ENCODE data around the gene CPLANE2. TPM values are rescaled to one million over a fixed set of nuclear protein-coding genes. Genes with fewer than 3 reads are reported as not detected.
"Not testable (repeated sequence)": the region's sequence is repeated elsewhere in the genome, so short reads cannot be mapped to it uniquely, and the experiment has no call there.

CPLANE2 gene
- total and polyA plus RNA-seq, 3 experiments from 2014 or later = 2.6 to 5.6 (median 5.2) TPM

- H3K27ac Mint-ChIP-seq; H3K36me3 ChIP-seq (ENCODE audit: insufficient read depth, low read length); H3K36me3 Mint-ChIP-seq; H3K9me3 Mint-ChIP-seq; H3K4me3 ChIP-seq (ENCODE audit: low read length); H3K4me3 Mint-ChIP-seq; H3K9me3 ChIP-seq (ENCODE audit: low read length); H3K27me3 ChIP-seq (ENCODE audit: insufficient read depth, low read length, poor library complexity, severe bottlenecking); H3K27ac ChIP-seq (ENCODE audit: low read depth, low read length); H3K4me1 ChIP-seq (ENCODE audit: insufficient read depth, low read length); DNase-seq; POLR2A ChIA-PET: not testable (repeated sequence)
- Mint-ChIP-seq H3K4me1 (peaks cover 4 to 11% (median 6%) of the 10 kb centered on the region in 3 donors), H3K27me3 (peaks cover 21 to 30% of the 10 kb centered on the region in 2 donors)
- CTCF ChIA-PET = interaction anchor here (1.1 kb wide), 1 partner anchor 22 kb away, joined by 3 read pairs; no protein-coding TSS in a partner anchor
Measured at GRCh38 chr1:16222716-16223115, 14.3 kb downstream of the CPLANE2 start.

- Mint-ChIP-seq H3K4me1 (peaks cover 11 to 23% (median 13%) of the 10 kb centered on the region in 3 donors), H3K4me3 (no peak overlapping the region), H3K36me3 (peaks cover 0 to 5% (median 0%) of the 10 kb centered on the region in 3 donors), H3K27ac (peak overlapping the region in 2 of 8 donors; percentile 19 to 54), H3K9me3 (peaks cover 0 to 8% (median 3%) of the 10 kb centered on the region in 5 donors), H3K27me3 (peaks cover 20 to 21% of the 10 kb centered on the region in 2 donors)
- no peak overlapping the region for H3K27ac ChIP-seq (ENCODE audit: low read depth, low read length)
- no peak for DNase-seq
- no peaks in the 10 kb centered on the region for H3K9me3 ChIP-seq (ENCODE audit: low read length)
- ChIA-PET CTCF (interaction anchor here (1.1 kb wide), 1 partner anchor 23 kb away, joined by 3 read pairs; no protein-coding TSS in a partner anchor), POLR2A (no interaction called here)
- H3K4me1 ChIP-seq (ENCODE audit: insufficient read depth, low read length) = peaks cover 7% of the 10 kb centered on the region
- no peak overlapping the region for H3K4me3 ChIP-seq (ENCODE audit: low read length)
- H3K36me3 ChIP-seq (ENCODE audit: insufficient read depth, low read length) = no peaks in the 10 kb centered on the region
- H3K27me3 ChIP-seq (ENCODE audit: insufficient read depth, low read length, poor library complexity, severe bottlenecking) = no peaks in the 10 kb centered on the region
Measured at GRCh38 chr1:16221499-16221898, 15.5 kb downstream of the CPLANE2 start.

GRCh38 chr1:16219968-16220500 lies 16.9 kb downstream of the CPLANE2 start:
- H3K27me3 ChIP-seq (ENCODE audit: insufficient read depth, low read length, poor library complexity, severe bottlenecking) = no peaks in the 10 kb centered on the region
- peaks cover 0 to 5% (median 0%) of the 10 kb centered on the region in 3 donors for H3K36me3 Mint-ChIP-seq
- POLR2A ChIA-PET = no interaction called here
- H3K9me3 ChIP-seq (ENCODE audit: low read length) = no peaks in the 10 kb centered on the region
- H3K4me1 Mint-ChIP-seq = peaks cover 21 to 33% (median 21%) of the 10 kb centered on the region in 3 donors
- DNase-seq = no peak
- no peak overlapping the region for H3K4me3 Mint-ChIP-seq
- no peaks in the 10 kb centered on the region for H3K36me3 ChIP-seq (ENCODE audit: insufficient read depth, low read length)
- H3K4me3 ChIP-seq (ENCODE audit: low read length) = no peak overlapping the region
- peaks cover 15% of the 10 kb centered on the region for H3K4me1 ChIP-seq (ENCODE audit: insufficient read depth, low read length)
- H3K9me3 Mint-ChIP-seq = peaks cover 0 to 2% (median 0%) of the 10 kb centered on the region in 5 donors
- CTCF ChIA-PET = no interaction called here
- peaks cover 9 to 13% of the 10 kb centered on the region in 2 donors for H3K27me3 Mint-ChIP-seq
- H3K27ac ChIP-seq (ENCODE audit: low read depth, low read length) = no peak overlapping the region
- H3K27ac Mint-ChIP-seq = peak overlapping the region in 4 of 8 donors; percentile 15 to 66 (median 40)

DNA sequence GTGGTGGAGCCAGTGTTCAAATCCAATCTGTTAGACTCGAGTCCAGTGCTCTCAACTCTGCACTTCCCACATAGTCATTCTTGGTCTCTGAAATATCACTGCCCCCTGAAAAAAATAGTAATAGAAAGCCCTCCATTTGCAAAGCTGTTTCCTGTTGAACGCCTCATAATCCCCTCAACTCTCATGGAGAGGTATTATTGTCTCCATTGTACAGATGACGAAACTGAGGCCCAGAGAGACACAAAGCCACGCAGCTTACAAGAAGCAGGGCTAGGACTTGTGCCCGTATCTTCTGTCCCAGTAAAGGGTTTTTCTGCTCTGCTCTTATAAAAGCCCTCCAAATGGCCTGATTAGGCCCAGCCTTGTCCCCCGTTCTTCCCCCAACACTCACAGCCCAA lies 18.3 kb downstream of the CPLANE2 start:
- Mint-ChIP-seq H3K4me1 (peaks cover 21 to 33% (median 21%) of the 10 kb centered on the region in 3 donors), H3K27me3 (peaks cover 1 to 3% of the 10 kb centered on the region in 2 donors), H3K27ac (peak overlapping the region in 5 of 8 donors; percentile 5 to 90 (median 56)), H3K36me3 (no peaks in the 10 kb centered on the region), H3K4me3 (peak overlapping the region in 1 of 7 donors; percentile 54), H3K9me3 (no peaks in the 10 kb centered on the region)
- ChIA-PET POLR2A (no interaction called here), CTCF (interaction anchor here (1.1 kb wide), 1 partner anchor 14 kb away, joined by 3 read pairs; no protein-coding TSS in a partner anchor)
- Histone ChIP-seq H3K36me3 (ENCODE audit: insufficient read depth, low read length) (no peaks in the 10 kb centered on the region), H3K27me3 (ENCODE audit: insufficient read depth, low read length, poor library complexity, severe bottlenecking) (no peaks in the 10 kb centered on the region), H3K4me1 (ENCODE audit: insufficient read depth, low read length) (peaks cover 15% of the 10 kb centered on the region), H3K9me3 (ENCODE audit: low read length) (no peaks in the 10 kb centered on the region), H3K27ac (ENCODE audit: low read depth, low read length) (no peak overlapping the region), H3K4me3 (ENCODE audit: low read length) (no peak overlapping the region)
- DNase-seq = no peak

DNA sequence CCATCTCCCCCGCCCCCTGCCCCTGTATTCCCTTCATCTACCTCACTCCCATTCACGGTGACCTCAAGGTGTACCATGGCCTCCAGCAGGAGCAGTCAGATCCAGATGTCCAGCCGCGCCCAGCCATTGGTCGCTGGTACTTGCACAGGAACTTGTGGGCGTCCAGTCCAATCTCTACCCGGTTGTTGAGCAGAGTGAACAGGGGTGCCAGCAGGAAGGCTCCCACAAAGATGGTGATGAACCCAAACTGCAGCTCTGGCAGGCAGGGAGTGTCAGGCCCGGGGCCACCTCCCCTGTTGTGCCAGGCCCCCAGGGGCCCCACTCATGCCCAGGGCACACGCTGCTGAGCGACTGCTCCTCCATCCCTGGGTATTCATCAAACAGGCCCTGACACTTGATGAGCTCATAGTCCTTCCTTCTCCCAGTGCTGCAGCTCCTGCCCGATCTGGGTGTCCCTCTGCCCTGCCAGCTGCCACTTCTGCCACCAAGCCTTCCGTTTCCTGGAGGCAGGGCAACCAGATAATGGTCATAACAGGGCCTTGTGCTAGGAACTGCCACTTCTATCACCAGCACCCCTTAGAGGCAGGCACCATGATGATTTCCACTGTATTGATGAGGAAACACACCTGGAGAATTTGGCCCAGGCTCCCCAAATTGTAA lies 18.8 kb downstream of the CPLANE2 start:
- peak overlapping the region; percentile 59 for H3K27ac ChIP-seq (ENCODE audit: low read depth, low read length)
- H3K36me3 ChIP-seq (ENCODE audit: insufficient read depth, low read length) = no peaks in the 10 kb centered on the region
- DNase-seq = no peak
- H3K4me3 ChIP-seq (ENCODE audit: low read length) = no peak overlapping the region
- no peaks in the 10 kb centered on the region for H3K9me3 Mint-ChIP-seq
- H3K4me1 ChIP-seq (ENCODE audit: insufficient read depth, low read length) = peaks cover 15% of the 10 kb centered on the region
- ChIA-PET CTCF (interaction anchor here (1.1 to 1.7 kb wide), 5 partner anchors 15 to 145 kb away, joined by 3 to 8 read pairs (median 4); no protein-coding TSS in a partner anchor), POLR2A (interaction anchor here (1.7 to 2.8 kb wide), 2 partner anchors 11 to 19 kb away, joined by 5 to 26 read pairs; partner anchors contain the start of gene CPLANE2)
- H3K4me3 Mint-ChIP-seq = peak overlapping the region in 5 of 7 donors; percentile 50 to 93 (median 85)
- no peaks in the 10 kb centered on the region for H3K36me3 Mint-ChIP-seq
- H3K27me3 ChIP-seq (ENCODE audit: insufficient read depth, low read length, poor library complexity, severe bottlenecking) = no peaks in the 10 kb centered on the region
- peaks cover 21 to 33% (median 21%) of the 10 kb centered on the region in 3 donors for H3K4me1 Mint-ChIP-seq
- H3K9me3 ChIP-seq (ENCODE audit: low read length) = no peaks in the 10 kb centered on the region
- peaks cover 1 to 3% of the 10 kb centered on the region in 2 donors for H3K27me3 Mint-ChIP-seq
- H3K27ac Mint-ChIP-seq = peak overlapping the region in 7 of 8 donors; percentile 32 to 90 (median 70)

- H3K27me3 ChIP-seq (ENCODE audit: insufficient read depth, low read length, poor library complexity, severe bottlenecking) = no peaks in the 10 kb centered on the region
- peaks cover 1 to 3% of the 10 kb centered on the region in 2 donors for H3K27me3 Mint-ChIP-seq
- peak overlapping the region; percentile 70 for H3K27ac ChIP-seq (ENCODE audit: low read depth, low read length)
- ChIA-PET CTCF (interaction anchor here (1.1 to 2.3 kb wide), 7 partner anchors 11 to 146 kb away, joined by 3 to 8 read pairs (median 4); no protein-coding TSS in a partner anchor), POLR2A (interaction anchor here (0.7 to 2.8 kb wide), 3 partner anchors 9 to 20 kb away, joined by 3 to 26 read pairs (median 5); partner anchors contain the start of gene CPLANE2)
- no peaks in the 10 kb centered on the region for H3K36me3 ChIP-seq (ENCODE audit: insufficient read depth, low read length)
- peak overlapping the region in 7 of 8 donors; percentile 29 to 90 (median 78) for H3K27ac Mint-ChIP-seq
- H3K4me1 ChIP-seq (ENCODE audit: insufficient read depth, low read length) = peaks cover 15% of the 10 kb centered on the region
- H3K9me3 Mint-ChIP-seq = no peaks in the 10 kb centered on the region
- peaks cover 21 to 33% (median 21%) of the 10 kb centered on the region in 3 donors for H3K4me1 Mint-ChIP-seq
- H3K9me3 ChIP-seq (ENCODE audit: low read length) = no peaks in the 10 kb centered on the region
- peak overlapping the region; percentile 79 for H3K4me3 ChIP-seq (ENCODE audit: low read length)
- DNase-seq = peak; percentile 89 to 94 (median 93)
- H3K36me3 Mint-ChIP-seq = no peaks in the 10 kb centered on the region
- H3K4me3 Mint-ChIP-seq = peak overlapping the region; percentile 84 to 93 (median 88)
Measured at GRCh38 chr1:16217061-16217785, 19.8 kb downstream of the CPLANE2 start.

- H3K4me3 ChIP-seq (ENCODE audit: low read length) = peak overlapping the region; percentile 79
- Mint-ChIP-seq H3K27me3 (peaks cover 0 to 1% of the 10 kb centered on the region in 2 donors), H3K9me3 (no peaks in the 10 kb centered on the region), H3K4me3 (peak overlapping the region; percentile 84 to 93 (median 88)), H3K4me1 (peaks cover 21 to 33% (median 21%) of the 10 kb centered on the region in 3 donors), H3K27ac (peak overlapping the region; percentile 15 to 90 (median 76)), H3K36me3 (no peaks in the 10 kb centered on the region)
- peak; percentile 33 to 69 (median 50) for DNase-seq
- H3K9me3 ChIP-seq (ENCODE audit: low read length) = no peaks in the 10 kb centered on the region
- ChIA-PET POLR2A (interaction anchor here (2.8 kb wide), 1 partner anchor 9 kb away, joined by 26 read pairs; no protein-coding TSS in a partner anchor), CTCF (interaction anchor here (1.0 to 2.3 kb wide), 5 partner anchors 9 to 137 kb away, joined by 3 to 8 read pairs (median 4); no protein-coding TSS in a partner anchor)
- peaks cover 15% of the 10 kb centered on the region for H3K4me1 ChIP-seq (ENCODE audit: insufficient read depth, low read length)
- no peaks in the 10 kb centered on the region for H3K27me3 ChIP-seq (ENCODE audit: insufficient read depth, low read length, poor library complexity, severe bottlenecking)
- peak overlapping the region; percentile 70 for H3K27ac ChIP-seq (ENCODE audit: low read depth, low read length)
- H3K36me3 ChIP-seq (ENCODE audit: insufficient read depth, low read length) = no peaks in the 10 kb centered on the region
Measured at GRCh38 chr1:16215882-16216753, 20.9 kb downstream of the CPLANE2 start.

All from CD8-positive, alpha-beta memory T cell (primary cell).